Vagina (tissue), 2 donors: ENCODE measurements around the gene RBM20. TPM values are rescaled to one million over a fixed set of nuclear protein-coding genes. Genes with fewer than 3 reads are reported as not detected.

ENCODE experiments used
- DNase-seq, 2 donors: peaks; one replicate each; pipeline ENCODE4 v3.0.0-alpha.2; 2017; ENCODE audit errors: extremely low spot score in 2 of 2
- H3K27ac ChIP-seq: fragments of 200-600 bp; sonication (generic); one replicate; pipeline ENCODE4 v1.5.1; 2019
- H3K27me3 ChIP-seq: fragments of 200-600 bp; sonication (generic); one replicate; pipeline ENCODE4 v1.5.1; 2019
- H3K36me3 ChIP-seq, 2 donors: fragments of 200-600 bp; sonication (generic); one replicate each; pipeline ENCODE4 v1.5.1; 2017 to 2019
- H3K4me1 ChIP-seq: fragments of 200-600 bp; sonication (generic); one replicate; pipeline ENCODE4 v1.5.1; 2019
- H3K4me3 ChIP-seq, 2 donors: fragments of 200-600 bp; sonication (generic); 1 replicate in 1 of 2; 2 replicates in 1 of 2; pipeline ENCODE4 v1.5.1; 2016 to 2019
- H3K9me3 ChIP-seq: fragments of 200-600 bp; sonication (generic); one replicate; pipeline ENCODE4 v1.5.1; 2019
- CTCF ChIP-seq, 3 experiments: fragments of 450-650 bp in 2 of 3; fragments of 200-600 bp in 1 of 3; sonication (generic) in 1 of 3; IDR thresholded peaks; one replicate each; pipeline ENCODE4 v1.5.1; 2017 to 2019; ENCODE audit warnings: antibody characterized with exemption in 3 of 3, mild to moderate bottlenecking in 2 of 3, moderate library complexity in 2 of 3
- POLR2A ChIP-seq, 2 donors: fragments of 450-650 bp; IDR thresholded peaks; one replicate each; pipeline ENCODE4 v1.6.1; 2017; ENCODE audit warnings: antibody characterized with exemption in 2 of 2, mild to moderate bottlenecking in 2 of 2, moderate library complexity in 2 of 2
- POLR2AphosphoS5 ChIP-seq, 2 donors: sonication (generic); formaldehyde crosslinking; IDR thresholded peaks; one replicate each; pipeline ENCODE4 v1.9.0; 2017; ENCODE audit warnings: antibody characterized with exemption in 2 of 2, mild to moderate bottlenecking in 2 of 2, low read depth in 1 of 2; ENCODE audit not compliant: insufficient read depth in 1 of 2
- intact Hi-C: fragments of 100-400 bp; cut with DNase I; formaldehyde crosslinking; loops from one replicate; pipeline ENCODE4 v1.15.1; 2023
- total RNA-seq: library from RNA; depleted of rRNA; stranded (reverse); fragments of >200 nt; gene quantifications from one replicate; pipeline ENCODE4 v1.2.3, GENCODE V29; 2016

Gene RBM20
- total RNA-seq, 1 donor from 2014 or later = 5.2 TPM

GRCh38 chr10:110833234-110833940, 189.3 kb downstream of the RBM20 start:
- H3K4me3 ChIP-seq = no peak overlapping the region
- no peaks in the 10 kb centered on the region for H3K9me3 ChIP-seq
- no peaks in the 10 kb centered on the region for H3K27me3 ChIP-seq
- no peaks in the 10 kb centered on the region for H3K36me3 ChIP-seq
- H3K4me1 ChIP-seq = peaks cover 53% of the 10 kb centered on the region
- intact Hi-C loops = no loop called here
- peak overlapping the region; percentile 27 for H3K27ac ChIP-seq
- no peak for TF ChIP-seq CTCF (IDR thresholded peaks at IDR 0.05)
- TF ChIP-seq POLR2A (IDR thresholded peaks at IDR 0.05) = no peak
- TF ChIP-seq POLR2AphosphoS5 (IDR thresholded peaks at IDR 0.05; ENCODE audit: insufficient read depth in 1 of 2, low read depth in 1 of 2) = no peak
- DNase-seq = no peak

- intact Hi-C loops = no loop called here
- H3K27me3 ChIP-seq = no peaks in the 10 kb centered on the region
- no peak overlapping the region for H3K4me3 ChIP-seq
- peak overlapping the region; percentile 85 for H3K27ac ChIP-seq
- TF ChIP-seq CTCF (IDR thresholded peaks at IDR 0.05) (no peak), POLR2AphosphoS5 (IDR thresholded peaks at IDR 0.05; ENCODE audit: insufficient read depth in 1 of 2, low read depth in 1 of 2) (no peak), POLR2A (IDR thresholded peaks at IDR 0.05) (no peak)
- no peaks in the 10 kb centered on the region for H3K36me3 ChIP-seq
- no peak for DNase-seq
- H3K4me1 ChIP-seq = peaks cover 52% of the 10 kb centered on the region
- H3K9me3 ChIP-seq = no peaks in the 10 kb centered on the region
These were observed 189.9 kb downstream of the RBM20 start for GRCh38 chr10:110833941-110834628.

GRCh38 chr10:110834629-110835301, 190.6 kb downstream of the RBM20 start:
- H3K9me3 ChIP-seq = no peaks in the 10 kb centered on the region
- no peak overlapping the region for H3K4me3 ChIP-seq
- H3K27ac ChIP-seq = peak overlapping the region; percentile 85
- peaks cover 56% of the 10 kb centered on the region for H3K4me1 ChIP-seq
- intact Hi-C loops = no loop called here
- H3K36me3 ChIP-seq = no peaks in the 10 kb centered on the region
- TF ChIP-seq POLR2AphosphoS5 (IDR thresholded peaks at IDR 0.05; ENCODE audit: insufficient read depth in 1 of 2, low read depth in 1 of 2) = peak in 1 of 2 donors; percentile 82
- no peak for TF ChIP-seq POLR2A (IDR thresholded peaks at IDR 0.05)
- no peak for DNase-seq
- H3K27me3 ChIP-seq = no peaks in the 10 kb centered on the region

- Histone ChIP-seq H3K36me3 (no peaks in the 10 kb centered on the region), H3K9me3 (no peaks in the 10 kb centered on the region), H3K4me1 (peaks cover 62% of the 10 kb centered on the region), H3K27ac (peak overlapping the region; percentile 85), H3K4me3 (peak overlapping the region in 1 of 2 donors; percentile 34), H3K27me3 (no peaks in the 10 kb centered on the region)
- no peak for DNase-seq
- intact Hi-C loops = no loop called here
- TF ChIP-seq CTCF (IDR thresholded peaks at IDR 0.05) (no peak), POLR2A (IDR thresholded peaks at IDR 0.05) (no peak), POLR2AphosphoS5 (IDR thresholded peaks at IDR 0.05; ENCODE audit: insufficient read depth in 1 of 2, low read depth in 1 of 2) (no peak)
These were observed 191.7 kb downstream of the RBM20 start for GRCh38 chr10:110835841-110836240.

- Histone ChIP-seq H3K9me3 (no peaks in the 10 kb centered on the region), H3K4me3 (peak overlapping the region in 1 of 2 donors; percentile 34), H3K27me3 (no peaks in the 10 kb centered on the region), H3K36me3 (no peaks in the 10 kb centered on the region), H3K4me1 (peaks cover 62% of the 10 kb centered on the region), H3K27ac (peak overlapping the region; percentile 85)
- intact Hi-C loops = no loop called here
- no peak for TF ChIP-seq POLR2AphosphoS5 (IDR thresholded peaks at IDR 0.05; ENCODE audit: insufficient read depth in 1 of 2, low read depth in 1 of 2)
- no peak for TF ChIP-seq CTCF (IDR thresholded peaks at IDR 0.05)
- TF ChIP-seq POLR2A (IDR thresholded peaks at IDR 0.05) = no peak
- no peak for DNase-seq
These were observed 192.6 kb downstream of the RBM20 start for GRCh38 chr10:110836706-110837105.
